GM04503 (cell line): ENCODE data around the gene COX7B2.

Source experiments
- DNase-seq: peaks from one replicate; pipeline ENCODE4 v3.0.0-alpha.2; 2012; ENCODE audit warnings: low read depth

The COX7B2 gene

DNA sequence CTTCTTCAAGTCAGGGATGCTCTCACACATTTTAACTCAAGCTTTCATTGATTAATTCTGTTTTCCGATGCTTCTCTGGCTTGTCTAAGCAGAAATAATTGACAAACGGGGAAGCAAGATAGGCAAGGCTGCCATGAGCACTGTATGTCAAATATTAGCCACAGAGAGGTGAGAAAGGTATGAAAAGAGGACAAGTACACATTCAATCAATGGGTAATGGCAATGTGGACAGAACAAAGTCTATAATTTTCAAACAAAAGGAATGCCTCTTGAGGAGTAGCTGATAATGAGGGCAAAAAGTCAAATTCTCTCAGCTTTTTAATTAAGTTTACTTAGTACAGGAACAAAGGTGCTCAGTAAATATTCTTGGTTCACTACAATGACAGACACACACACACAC, 19.6 kb downstream of the COX7B2 start:
- no peak for DNase-seq

DNA sequence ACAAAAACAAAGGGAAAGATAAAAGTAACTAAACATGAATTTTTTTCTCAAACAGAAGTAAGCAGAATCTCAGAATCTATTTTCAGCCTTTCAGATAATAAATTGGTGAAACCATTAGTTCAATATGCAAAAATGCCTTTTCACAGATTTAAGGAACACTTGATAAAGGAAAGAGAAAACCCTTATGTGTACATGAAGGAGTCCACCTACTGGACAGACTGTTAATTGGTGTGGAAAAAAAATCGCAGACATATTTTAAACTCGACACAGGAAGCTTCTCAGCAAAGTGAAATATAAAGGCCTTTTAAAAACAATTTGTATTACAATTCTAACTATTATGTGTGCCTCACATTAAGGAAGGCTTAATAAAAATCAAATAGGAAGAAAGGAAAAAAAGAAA, 22.3 kb downstream of the COX7B2 start:
- no peak for DNase-seq

DNA sequence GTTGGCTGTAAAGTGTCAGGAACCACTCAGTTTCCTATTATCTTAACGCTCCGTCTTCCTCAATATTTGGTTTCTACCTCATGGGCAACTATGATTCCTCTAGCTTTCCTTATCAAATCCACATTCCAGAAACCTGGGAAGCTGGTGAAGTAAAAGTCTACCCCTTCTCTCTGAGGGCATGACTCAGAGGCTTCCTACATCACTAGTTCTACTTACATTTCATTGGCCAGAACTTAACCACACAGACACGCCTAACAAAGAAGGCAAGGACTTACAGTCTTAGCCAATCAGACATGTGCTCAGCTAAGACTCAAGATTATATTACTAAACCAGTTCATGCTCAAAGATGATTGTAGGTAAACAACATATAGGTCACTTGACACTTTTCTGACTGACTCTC, 30.4 kb downstream of the COX7B2 start:
- DNase-seq, result no peak

DNA sequence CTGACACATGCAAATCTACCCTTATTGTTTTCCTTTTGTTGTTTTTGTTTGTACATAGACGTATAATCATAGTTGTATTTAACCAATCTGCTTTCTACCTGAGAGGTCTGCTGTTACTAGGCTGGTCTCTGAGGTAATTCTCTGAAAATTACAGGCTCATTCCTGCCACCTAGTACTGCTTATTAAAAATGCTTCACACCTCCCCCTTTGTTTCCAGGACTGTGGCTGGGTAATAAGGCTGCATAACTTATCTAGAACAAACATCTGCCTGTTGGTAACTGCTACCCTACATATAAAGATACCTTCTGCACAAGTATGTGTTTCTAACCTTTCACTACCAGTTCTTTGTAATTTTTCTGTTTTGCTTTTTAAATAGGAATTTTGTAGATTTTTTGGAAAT, 34.2 kb downstream of the COX7B2 start:
- DNase-seq, result no peak

DNA sequence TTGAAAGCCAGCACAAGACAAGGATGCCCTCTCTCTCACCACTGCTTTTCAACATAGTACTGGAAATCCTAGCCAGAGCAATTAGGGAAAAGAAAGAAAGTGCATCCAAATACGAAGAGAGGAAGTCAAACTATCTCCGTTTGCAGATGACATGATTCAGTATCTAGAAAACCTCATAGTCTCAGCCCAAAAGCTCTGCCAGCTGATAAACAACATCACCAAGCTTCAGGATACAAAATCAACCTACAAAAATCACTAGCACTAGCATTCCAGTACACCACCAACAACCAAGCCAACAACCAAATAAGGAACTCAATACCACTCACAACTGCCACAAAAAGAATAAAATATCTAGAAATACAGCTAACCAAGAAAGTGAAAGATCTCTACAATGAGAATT, 38.6 kb downstream of the COX7B2 start:
- no peak for DNase-seq

DNA sequence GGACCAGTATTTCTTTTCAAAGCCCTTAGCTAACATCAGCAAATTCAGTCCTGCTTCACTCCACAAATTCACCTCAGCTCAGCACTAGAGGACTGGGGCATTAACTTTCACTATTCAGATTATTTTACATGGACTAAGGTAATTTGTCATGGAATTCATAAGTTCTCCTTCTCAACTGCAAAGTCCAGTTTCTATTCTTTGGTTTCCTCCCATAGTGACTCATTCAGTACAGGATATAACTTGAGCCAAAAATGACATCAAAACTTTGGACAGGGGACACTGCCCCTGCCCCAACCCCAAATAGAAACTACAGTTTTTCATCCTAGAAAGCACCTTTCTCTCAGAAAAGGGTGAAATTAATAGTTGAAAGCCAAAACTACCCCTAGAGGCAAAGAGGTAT, 52.7 kb downstream of the COX7B2 start:
- no peak for DNase-seq

DNA sequence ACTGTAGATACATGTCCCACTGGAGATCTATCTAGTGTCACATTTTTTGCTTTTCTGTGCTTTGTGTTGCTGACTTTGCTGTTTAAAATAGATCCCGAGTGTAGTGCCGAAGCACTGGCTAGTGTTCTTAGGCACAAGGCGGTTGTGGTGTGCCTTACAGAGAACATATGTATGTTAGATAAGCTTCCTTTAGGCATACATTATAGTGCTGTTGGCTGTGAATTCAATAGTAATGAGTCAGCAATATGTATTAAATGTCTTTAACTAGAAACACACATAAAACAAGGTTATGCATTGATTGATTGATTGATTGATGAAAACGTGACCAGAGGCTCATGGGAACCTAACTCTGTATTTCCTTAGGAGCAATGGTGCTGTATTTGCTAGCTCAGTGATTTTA, 56.2 kb downstream of the COX7B2 start:
- DNase-seq, result no peak

DNA sequence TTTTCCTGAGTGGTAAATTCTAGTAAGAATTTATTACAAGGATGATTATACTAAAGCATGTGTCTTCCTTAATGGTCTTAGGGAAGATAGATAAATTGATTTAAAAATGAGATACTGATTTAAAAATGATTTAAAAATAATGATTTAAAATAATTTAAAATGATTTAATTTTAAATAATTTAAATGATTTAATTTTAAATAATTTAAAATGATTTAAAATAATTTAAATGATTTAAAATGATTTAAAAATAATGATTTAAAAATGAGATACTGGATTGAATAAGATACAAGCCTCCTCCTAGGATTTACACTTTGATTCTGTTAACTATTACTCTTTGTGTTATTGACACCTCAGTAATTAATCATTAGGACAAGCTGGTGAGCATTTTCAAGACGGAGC, 59.0 kb downstream of the COX7B2 start:
- no peak for DNase-seq

DNA sequence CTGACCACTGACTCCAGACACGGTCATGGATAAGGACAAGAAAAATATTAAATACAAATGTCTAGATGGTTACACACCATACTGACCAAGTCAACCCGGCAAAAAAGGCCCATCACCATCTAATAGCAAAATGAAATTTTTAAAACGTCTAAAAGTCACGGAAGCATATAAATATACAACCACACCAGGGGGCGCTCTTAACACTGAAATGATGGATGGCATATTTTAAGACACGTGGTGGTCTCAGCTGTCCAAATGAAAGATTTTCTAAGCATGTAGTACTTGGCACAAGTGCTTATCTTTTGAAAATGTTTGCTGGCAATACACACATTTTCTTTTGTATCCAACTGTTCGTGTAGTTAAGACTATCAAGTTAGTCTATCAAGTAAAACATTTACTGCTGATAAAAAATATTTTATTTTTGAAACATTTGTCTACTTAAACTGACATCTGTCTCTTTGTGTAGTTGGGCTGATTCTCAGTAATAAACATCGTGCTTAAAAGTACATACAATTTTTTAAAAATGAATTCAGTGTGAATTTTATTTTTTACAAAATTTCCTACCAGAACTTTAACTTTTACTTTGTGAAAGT, 64.6 kb downstream of the COX7B2 start:
- no peak for DNase-seq

DNA sequence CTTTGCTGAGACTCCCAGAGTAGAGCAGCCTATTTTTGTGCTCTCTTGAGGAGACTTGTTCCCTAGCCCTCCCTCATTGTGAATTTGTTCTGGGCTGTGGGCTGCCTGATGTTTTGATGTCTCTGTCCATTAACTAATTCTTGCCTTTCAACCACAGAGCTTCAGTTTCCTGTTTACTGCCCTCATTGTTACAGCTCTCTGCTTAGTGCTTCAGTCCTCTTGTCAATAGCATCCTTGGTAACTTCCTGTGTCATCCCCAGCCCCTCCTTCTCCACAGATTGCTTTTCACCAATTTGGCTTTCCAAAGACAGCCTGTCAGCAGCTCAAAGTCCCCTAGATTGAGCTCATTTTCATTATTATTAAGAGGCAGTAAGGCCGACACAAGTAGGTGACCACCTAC, 69.9 kb downstream of the COX7B2 start:
- DNase-seq, result no peak

DNA sequence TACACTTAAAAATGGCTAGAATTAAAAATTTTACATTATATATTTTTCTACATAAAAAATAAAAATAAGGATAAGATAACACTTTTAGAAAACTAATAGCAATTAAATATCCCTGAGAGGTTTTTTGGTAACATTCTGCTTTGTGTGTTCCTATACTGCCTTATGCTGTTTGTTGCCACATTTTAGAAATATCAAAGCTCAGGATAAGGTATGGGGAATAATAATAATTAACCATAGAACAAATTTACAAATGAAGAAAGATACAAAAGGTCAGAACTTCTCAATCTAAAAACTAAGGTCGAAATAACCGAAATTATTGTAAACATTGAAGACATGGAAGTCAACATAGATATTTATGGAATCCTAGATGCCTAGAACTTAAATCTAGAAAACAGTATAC, 71.4 kb downstream of the COX7B2 start:
- DNase-seq, result no peak

DNA sequence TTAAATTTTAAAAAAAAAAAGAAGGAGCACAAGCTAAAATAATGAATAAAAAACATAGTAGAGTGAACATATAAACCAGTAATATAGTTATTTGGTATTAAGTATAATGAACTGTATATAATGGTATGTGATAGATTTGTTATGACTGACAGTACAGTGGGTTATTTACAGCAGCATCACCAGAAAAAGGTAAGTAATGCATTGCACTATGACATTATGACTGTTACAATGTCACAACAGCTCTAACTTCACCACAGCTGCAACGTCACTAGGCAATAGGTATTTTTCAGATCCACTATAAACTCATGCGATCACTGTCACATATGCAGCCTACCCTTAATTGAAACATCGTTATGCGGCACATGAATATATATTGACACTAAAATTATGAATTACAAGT, 72.5 kb downstream of the COX7B2 start:
- DNase-seq, result no peak

DNA sequence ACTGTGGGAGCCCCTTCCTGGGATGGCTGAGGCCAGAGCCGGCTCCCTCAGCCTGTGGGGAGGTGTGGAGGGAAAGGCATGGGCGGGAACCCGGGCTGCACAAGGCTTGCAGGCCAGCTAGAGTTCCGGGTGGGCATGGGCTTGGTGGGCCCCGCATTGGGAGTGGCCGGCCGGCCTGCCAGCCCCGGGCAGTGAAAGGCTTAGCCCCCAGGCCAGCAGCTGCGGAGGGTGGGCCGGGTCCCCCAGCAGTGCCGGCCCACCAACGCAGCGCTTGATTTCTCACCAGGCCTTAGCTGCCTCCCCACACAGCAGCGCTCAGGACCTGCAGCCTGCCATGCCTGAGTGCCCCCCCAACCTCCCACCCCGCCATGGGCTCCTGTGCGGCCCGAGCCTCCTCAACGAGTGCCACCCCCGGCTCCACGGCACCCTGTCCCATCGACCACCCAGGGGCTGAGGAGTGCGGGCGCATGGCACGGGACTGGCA, 78.0 kb downstream of the COX7B2 start:
- DNase-seq, result no peak

DNA sequence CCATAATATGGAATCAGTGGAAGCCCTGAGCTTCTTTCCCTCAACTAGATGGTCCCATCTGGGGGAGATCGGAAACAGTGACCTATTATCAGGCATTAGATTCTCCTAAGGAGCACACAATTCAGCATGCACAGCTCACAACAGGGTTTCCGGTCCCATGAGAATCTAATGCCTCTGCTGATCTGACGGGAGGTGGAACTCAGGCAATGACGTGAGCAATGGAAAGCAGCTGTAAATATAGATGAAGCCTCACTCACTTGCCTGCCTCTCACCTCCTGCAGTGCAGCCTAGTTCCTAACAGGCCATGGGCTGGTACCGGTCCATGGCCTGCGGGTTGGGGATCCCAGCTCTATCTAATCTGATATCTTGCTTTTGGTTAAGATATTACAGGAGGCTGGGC, 88.9 kb downstream of the COX7B2 start:
- no peak for DNase-seq

DNA sequence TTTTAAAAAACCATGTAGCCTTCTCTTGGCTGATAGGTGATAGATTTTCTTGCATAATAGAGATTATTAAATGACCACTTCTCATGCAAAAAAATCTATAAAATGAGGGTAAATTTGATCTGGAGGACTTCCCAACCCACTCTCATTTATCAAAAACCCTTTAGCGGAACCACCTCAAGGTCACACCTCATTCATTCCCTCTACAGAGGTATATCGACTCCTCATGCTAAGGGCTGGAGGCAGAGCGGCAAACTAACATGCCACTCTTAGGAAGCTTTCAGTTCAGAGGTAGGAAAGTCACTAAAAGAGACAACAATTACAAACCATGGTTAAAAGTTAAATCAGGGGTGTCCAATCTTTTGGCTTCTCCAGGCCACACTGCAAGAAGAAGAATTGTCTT, 90.0 kb downstream of the COX7B2 start:
- no peak for DNase-seq

DNA sequence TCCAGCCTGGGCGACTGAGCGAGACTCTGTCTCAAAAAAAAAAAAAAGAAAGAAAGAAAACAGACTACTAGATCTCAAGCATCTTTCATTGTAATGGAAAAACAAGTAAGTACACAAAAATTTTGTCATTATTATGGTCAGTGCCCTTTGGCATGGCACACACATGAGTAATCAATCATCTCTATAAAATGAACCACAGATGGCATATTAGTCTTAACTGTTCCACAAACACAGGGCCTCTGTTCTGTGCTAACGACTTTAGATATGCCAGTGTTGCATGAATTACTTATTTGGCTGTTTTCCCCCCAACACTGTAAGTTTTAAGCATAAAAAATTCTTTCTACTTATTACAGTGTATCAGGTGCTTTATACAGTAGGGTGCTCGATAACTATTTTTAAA, 90.4 kb downstream of the COX7B2 start:
- DNase-seq, result no peak

DNA sequence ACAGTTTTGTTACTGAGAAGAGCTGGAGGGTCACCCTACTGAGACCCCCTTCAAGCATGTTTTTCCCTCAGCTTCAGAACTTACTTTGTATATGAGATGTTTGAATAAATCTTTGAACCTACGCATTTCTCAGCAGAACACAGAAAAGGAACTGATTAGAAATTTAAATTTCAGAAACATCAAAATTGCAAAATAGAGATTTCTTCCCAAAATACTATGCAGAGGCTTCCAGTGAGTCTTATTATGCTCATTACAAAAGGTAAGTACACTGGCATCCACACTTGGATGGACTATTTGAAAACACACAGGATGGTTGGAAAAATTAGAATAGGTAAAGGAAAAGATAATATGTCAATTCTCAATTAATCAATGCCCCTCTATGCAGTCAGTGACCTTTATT, 91.2 kb downstream of the COX7B2 start:
- DNase-seq, result no peak

DNA sequence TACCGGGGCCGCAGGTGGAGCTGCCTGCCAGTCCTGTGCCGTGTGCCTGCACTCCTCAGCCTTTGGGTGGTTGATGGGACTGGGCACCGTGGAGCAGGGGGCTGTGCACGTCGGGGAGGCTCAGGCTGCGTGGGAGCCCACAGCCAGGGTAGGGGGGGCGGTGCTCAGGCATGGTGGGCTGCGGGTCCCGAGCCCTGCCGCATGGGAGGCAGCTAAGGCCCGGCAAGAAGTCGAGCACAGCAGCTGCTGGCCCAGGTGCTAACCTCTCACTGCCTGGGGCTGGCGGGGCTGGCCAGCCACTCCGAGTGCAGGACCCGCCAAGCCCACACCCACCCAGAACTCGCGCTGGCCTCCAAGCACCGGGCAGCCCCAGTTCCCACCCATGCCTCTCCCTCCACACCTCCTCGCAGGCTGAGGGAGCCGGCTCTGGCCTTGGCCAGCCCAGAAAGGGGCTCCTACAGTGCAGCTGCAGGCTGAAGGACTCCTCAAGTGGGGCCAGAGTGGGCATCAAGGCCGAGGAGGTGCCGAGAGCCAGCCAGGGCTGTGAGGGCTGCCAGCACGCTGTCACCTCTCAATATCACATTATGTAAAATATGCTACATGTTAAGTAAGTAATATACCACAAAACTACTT, 104.1 kb downstream of the COX7B2 start:
- no peak for DNase-seq

DNA sequence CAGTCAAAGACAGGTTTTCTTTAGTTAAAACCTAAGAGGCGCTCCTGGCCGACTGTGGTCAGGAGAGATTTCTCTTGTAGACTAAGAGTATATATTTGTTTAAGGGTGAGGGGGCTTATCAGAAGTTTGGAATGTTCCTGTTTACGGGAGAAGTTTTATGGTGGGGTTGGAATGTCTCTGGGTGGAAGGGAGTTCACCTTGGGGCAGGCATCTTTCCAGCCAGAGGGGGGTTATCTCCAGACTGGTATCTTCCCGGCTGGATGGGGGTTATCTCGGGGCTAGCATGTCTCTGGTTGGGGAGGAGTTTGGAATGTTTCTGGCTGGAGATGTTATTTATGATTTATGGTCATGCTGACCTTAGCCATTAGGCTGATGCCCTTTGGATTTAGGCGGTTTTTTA, 116.0 kb downstream of the COX7B2 start:
- no peak for DNase-seq

DNA sequence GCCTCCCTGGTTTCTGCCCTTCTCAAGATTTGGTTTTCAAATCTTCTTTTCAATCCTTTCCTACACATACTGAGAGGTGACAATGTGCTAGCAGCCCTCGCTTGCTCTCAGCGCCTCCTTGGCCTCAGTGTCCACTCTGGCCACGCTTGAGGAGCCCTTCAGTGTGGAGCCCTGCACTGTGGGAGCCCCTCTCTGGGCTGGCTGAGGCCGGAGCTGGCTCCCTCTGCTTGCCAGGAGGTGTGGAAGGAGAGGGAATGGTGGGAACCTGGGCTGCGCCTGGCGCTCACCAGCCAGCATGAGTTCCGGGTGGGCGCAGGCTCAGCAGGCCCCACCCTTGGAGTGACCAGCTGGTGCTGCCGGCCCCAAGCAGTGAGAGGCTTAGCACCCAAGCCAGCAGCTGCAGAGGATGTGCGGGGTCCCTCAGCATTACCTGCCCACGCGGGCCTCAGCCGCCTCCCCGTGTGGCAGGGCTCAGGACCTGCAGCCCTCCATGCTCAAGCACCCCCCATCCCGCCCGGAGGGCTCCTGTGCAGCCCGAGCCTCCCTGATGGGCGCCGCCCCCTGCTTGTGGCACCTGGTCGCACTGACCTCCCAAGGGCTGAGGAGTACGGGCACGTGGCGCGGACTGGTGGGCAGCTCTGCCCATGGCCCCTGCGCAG, 127.5 kb downstream of the COX7B2 start:
- DNase-seq, result no peak

DNA sequence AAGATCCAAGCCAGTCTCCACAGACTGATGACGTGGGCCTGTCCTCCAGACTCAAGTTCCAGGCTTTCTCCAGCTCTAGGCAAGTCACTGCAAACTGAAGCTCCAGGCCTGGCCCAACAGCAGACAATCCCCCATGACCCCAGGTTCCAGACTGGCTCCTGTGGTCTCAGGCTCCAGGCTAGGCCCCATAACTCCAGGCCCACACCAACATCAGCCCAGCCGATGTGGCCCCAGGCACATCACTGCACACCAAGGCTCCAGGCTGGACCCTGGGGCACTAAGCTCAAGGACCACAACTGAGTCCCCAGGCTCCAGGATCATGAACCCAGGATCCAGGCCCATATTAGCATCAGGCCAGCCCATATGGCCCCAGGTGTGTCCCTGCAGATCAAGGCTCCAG, 143.6 kb downstream of the COX7B2 start:
- DNase-seq, result no peak

DNA sequence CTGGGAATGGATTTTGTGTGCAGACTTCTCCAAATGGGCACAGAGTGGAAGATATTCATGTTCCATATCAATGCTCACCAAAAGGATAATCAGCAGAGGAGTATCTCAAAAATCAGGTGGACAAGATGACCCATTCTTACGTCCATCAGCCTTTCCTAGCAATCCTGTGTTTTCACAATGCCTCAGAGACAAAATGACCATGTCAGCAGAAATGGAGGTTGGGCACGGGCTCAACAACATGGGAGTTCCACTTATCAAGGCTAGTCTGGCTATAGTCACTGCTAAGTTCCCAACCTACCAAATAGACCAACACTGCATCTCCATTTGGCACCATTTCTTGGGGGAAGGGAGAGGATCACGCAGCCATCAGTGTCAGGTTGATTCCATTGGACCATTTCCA, 179.0 kb downstream of the COX7B2 start:
- no peak for DNase-seq

DNA sequence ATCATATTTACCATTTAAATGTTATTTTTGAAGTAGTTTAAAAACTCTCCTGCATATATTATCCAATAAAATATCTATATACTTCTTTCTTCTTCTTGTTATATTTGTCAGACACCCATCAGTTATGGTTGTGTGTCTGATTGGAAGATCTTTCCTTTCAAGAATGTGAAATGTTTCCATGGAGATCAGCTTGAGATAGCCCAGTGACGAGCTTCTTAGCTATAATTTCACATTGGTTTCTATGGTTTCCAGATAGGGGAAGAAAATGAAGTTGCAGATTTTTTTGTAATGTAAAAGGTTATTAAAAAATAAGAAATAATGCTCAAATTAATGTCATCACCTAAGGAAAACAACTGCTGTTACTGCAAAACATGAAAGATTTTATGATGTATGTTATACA, 189.0 kb downstream of the COX7B2 start:
- no peak for DNase-seq

DNA sequence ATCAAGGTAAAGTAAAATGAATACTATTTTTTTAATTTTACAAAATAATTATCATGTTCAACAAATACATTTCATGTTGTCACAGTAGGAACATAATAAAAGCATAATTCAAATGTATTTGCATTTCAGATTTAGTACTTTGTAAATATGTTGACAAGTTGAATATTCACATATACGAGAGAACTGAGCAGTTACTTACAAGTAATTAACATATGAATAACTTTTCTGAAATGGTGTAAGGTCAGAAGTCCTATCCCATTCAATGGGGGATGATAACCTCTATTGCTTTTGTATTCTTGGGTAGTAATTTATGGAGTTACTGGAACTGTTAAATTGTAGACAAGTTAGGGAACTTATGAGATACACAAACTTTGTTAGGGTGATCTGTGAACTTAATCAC, 191.1 kb downstream of the COX7B2 start:
- DNase-seq, result no peak
